Transverse colon (tissue), 4 donors: ENCODE results near the gene ATOSB.

Source experiments
- POLR2AphosphoS5 ChIP-seq, 3 donors: sonication (generic); formaldehyde crosslinking; IDR thresholded peaks; one replicate each; pipeline ENCODE4 v1.6.1; 2016; ENCODE audit warnings: antibody characterized with exemption in 3 of 3
- TF ChIP-seq, protein P1 (sequence below), 5 experiments: fragments of 200-600 bp in 3 of 5; fragments of 450-650 bp in 2 of 5; sonication (generic) in 3 of 5; IDR thresholded peaks; 1 replicate in 2 of 5; 2 replicates in 3 of 5; pipeline ENCODE4 v1.5.1; 2016 to 2017; ENCODE audit warnings: antibody characterized with exemption in 5 of 5, inconsistent platforms in 3 of 5, mild to moderate bottlenecking in 2 of 5, moderate library complexity in 1 of 5

DNA sequence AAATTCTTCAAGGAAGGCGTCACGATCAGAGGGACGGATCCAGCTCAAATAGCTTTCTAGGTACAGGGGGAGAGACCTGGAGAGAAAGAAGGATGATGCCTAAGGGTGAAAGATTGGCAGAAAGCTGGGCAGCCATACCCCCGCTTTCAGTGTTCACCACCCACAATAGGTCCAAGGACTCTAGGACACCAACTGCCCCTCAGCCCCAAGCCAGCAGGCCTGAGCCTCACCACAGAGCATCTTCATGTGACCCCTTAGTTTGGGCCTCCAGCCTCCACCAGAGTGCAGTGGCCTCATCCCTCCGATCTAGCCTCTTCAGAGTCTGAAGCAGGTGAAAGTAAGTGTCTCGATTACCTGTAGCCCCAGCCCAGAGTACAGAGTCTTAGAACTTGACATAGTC is 41.5 kb downstream of the ATOSB start:
- TF ChIP-seq, protein P1, sequence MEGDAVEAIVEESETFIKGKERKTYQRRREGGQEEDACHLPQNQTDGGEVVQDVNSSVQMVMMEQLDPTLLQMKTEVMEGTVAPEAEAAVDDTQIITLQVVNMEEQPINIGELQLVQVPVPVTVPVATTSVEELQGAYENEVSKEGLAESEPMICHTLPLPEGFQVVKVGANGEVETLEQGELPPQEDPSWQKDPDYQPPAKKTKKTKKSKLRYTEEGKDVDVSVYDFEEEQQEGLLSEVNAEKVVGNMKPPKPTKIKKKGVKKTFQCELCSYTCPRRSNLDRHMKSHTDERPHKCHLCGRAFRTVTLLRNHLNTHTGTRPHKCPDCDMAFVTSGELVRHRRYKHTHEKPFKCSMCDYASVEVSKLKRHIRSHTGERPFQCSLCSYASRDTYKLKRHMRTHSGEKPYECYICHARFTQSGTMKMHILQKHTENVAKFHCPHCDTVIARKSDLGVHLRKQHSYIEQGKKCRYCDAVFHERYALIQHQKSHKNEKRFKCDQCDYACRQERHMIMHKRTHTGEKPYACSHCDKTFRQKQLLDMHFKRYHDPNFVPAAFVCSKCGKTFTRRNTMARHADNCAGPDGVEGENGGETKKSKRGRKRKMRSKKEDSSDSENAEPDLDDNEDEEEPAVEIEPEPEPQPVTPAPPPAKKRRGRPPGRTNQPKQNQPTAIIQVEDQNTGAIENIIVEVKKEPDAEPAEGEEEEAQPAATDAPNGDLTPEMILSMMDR (IDR thresholded peaks at IDR 0.05) = no peak
- TF ChIP-seq POLR2AphosphoS5 (IDR thresholded peaks at IDR 0.05) = no peak
